ENCODE data around the gene VAV3.

VAV3 gene

DNA sequence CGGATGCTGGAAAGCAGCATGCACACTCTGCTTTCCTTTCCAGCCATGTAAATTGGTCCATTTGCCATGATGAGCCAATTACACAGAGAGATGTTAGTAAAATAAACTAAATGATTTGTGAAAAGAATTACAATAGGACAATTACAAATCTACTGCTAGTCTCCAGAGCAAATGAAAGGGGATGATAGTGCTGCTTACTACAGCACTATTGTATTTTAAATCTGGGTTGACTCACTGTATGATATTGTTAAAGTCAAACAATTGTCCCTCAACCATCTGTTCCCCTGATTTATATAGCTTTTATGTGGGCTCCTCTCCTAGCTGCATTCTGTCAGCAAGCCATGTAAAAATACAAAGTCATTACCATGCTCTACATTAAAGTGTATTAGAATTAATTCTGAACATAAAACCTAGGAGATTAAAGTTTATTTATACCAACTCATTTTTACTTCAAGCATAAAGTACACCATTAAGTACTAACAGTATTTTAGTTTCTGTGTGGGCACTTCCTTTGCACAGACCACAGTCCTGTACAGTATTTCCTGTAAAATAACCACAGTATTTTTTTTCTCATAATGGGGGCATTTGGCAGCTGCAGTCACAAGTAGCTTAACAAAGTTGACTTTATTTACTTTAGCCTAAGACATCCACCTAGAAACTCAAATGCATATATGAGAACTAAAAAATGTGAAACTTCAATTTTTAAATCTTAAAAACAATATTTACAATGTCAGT is 135.8 kb downstream of the VAV3 start:
- TF ChIP-seq CTCF (IDR thresholded peaks at IDR 0.05; ENCODE audit: insufficient read depth, low read depth, low read length, missing control alignments): no peak
- H3K4me3 ChIP-seq (ENCODE audit: low read length): no peak overlapping the region
- no peak for DNase-seq (ENCODE audit: low read depth)

GRCh38 chr1:107824946-107825345 is 140.0 kb downstream of the VAV3 start:
- H3K4me3 ChIP-seq (ENCODE audit: low read length): no peak overlapping the region
- no peak for DNase-seq (ENCODE audit: low read depth)
- TF ChIP-seq CTCF (IDR thresholded peaks at IDR 0.05; ENCODE audit: insufficient read depth, low read depth, low read length, missing control alignments): no peak

DNA sequence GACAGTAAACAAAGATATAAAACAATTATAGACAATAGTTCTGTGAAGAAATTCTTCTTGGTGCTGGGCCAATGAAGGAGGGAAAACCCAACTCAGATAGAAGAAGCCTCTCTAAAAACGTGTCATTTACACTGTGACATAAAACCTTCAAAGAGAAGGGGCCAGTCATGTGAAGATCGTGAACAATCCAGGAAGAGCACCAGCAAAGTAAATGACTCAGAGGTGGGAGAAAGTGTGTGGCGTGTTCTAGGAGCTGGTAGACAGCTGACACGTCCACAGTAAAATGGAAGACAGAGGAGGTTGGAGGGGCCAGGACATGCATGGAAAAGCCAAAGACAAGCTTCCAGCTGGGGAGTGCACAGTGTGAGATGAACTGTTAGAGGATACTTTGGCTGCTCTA is 143.6 kb downstream of the VAV3 start:
- H3K4me3 ChIP-seq (ENCODE audit: low read length): no peak overlapping the region
- peak; percentile 13 for DNase-seq (ENCODE audit: low read depth)
- TF ChIP-seq CTCF (IDR thresholded peaks at IDR 0.05; ENCODE audit: insufficient read depth, low read depth, low read length, missing control alignments): no peak

DNA sequence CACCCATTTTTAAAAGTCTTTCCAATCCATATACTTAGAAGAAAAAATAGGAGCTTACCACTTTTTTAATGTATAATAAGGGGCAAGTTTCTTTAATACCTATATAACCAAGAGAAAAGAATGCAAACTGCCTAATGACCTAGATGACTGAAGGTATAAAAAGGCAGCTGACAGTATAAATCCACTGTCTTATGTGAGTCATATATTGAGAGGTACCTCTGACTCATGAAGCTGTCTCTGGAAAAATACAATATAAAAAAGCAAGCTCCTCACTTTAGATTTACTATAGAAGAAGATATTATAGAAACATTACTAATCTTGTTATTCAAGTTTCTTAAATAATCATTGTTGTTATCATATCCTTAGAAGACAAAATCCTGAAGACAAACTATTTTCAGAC is 144.2 kb downstream of the VAV3 start:
- no peak for TF ChIP-seq CTCF (IDR thresholded peaks at IDR 0.05; ENCODE audit: insufficient read depth, low read depth, low read length, missing control alignments)
- no peak overlapping the region for H3K4me3 ChIP-seq (ENCODE audit: low read length)
- peak; percentile 61 for DNase-seq (ENCODE audit: low read depth)

DNA sequence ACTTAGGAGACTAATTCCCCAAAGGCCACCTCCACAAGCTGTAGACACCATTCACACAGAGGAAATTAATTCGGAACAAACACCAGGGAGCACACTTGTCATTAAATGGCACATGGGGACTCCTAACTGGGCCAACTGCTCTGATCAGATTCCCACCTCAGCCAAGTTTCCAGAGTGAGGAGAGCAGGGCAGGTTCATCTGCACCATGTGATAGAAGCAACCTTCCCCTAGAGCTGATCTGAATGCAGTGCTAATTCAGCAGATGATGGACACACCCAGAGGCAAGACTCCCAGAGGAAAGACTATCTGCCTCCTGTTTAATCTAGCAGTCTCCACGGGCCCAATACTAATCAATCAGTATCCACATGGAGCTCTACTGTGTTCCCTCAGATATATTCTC is 147.0 kb downstream of the VAV3 start:
- DNase-seq (ENCODE audit: low read depth): no peak
- no peak overlapping the region for H3K4me3 ChIP-seq (ENCODE audit: low read length)
- no peak for TF ChIP-seq CTCF (IDR thresholded peaks at IDR 0.05; ENCODE audit: insufficient read depth, low read depth, low read length, missing control alignments)

GRCh38 chr1:107817206-107817605 is 147.8 kb downstream of the VAV3 start:
- DNase-seq (ENCODE audit: low read depth): no peak
- H3K4me3 ChIP-seq (ENCODE audit: low read length): no peak overlapping the region
- no peak for TF ChIP-seq CTCF (IDR thresholded peaks at IDR 0.05; ENCODE audit: insufficient read depth, low read depth, low read length, missing control alignments)

Data from epithelial cell of esophagus (primary cell).